GM04504 (cell line): ENCODE results near the gene CLIP1.
"Not testable (repeated sequence)": the region's sequence is repeated elsewhere in the genome, so short reads cannot be mapped to it uniquely, and the experiment has no call there.

ENCODE experiments used
- DNase-seq: peaks from one replicate; pipeline ENCODE4 v3.0.0-alpha.2; 2012; ENCODE audit warnings: low read depth

Gene CLIP1

GRCh38 chr12:122310626-122311333 is 111.7 kb downstream of the CLIP1 start:
- no peak for DNase-seq

GRCh38 chr12:122309564-122310121 is 112.8 kb downstream of the CLIP1 start:
- DNase-seq: no peak

GRCh38 chr12:122308811-122309210 is 113.7 kb downstream of the CLIP1 start:
- DNase-seq: no peak

- DNase-seq: no peak
Measured at GRCh38 chr12:122306407-122306806, 116.1 kb downstream of the CLIP1 start.

- DNase-seq: no peak
Measured at GRCh38 chr12:122304924-122305323, 117.5 kb downstream of the CLIP1 start.

- DNase-seq: no peak
Measured at GRCh38 chr12:122303068-122303467, 119.4 kb downstream of the CLIP1 start.

- no peak for DNase-seq
Measured at GRCh38 chr12:122298071-122298748, 124.3 kb downstream of the CLIP1 start.

GRCh38 chr12:122297494-122297893 is 125.0 kb downstream of the CLIP1 start:
- DNase-seq: no peak

- DNase-seq: no peak
Measured at GRCh38 chr12:122295877-122296276, 126.6 kb downstream of the CLIP1 start.

- no peak for DNase-seq
Measured at GRCh38 chr12:122293081-122293480, 129.4 kb downstream of the CLIP1 start.

GRCh38 chr12:122291431-122291830 is 131.0 kb downstream of the CLIP1 start:
- DNase-seq: no peak

- DNase-seq: no peak
Measured at GRCh38 chr12:122283680-122284079, 138.8 kb downstream of the CLIP1 start.

GRCh38 chr12:122282061-122282460 is 140.4 kb downstream of the CLIP1 start:
- peak; percentile 17 for DNase-seq

GRCh38 chr12:122276242-122276641 is 146.2 kb downstream of the CLIP1 start:
- no peak for DNase-seq

GRCh38 chr12:122275459-122275858 is 147.0 kb downstream of the CLIP1 start:
- no peak for DNase-seq

- peak; percentile 96 for DNase-seq
Measured at GRCh38 chr12:122266230-122266901, 156.1 kb downstream of the CLIP1 start, which contains the start of gene VPS33A. TSS of gene VPS33A (minus strand) at chr12:122266494. CDS start at chr12:122266408, 86 bp downstream.

GRCh38 chr12:122265886-122266229 is 156.6 kb downstream of the CLIP1 start:
- no peak for DNase-seq

GRCh38 chr12:122265476-122265875 is 157.0 kb downstream of the CLIP1 start:
- DNase-seq: no peak

GRCh38 chr12:122260735-122261134 is 161.7 kb downstream of the CLIP1 start:
- DNase-seq: not testable (repeated sequence)

- not testable (repeated sequence) for DNase-seq
Measured at GRCh38 chr12:122258939-122259338, 163.5 kb downstream of the CLIP1 start.

GRCh38 chr12:122258462-122258861 is 164.0 kb downstream of the CLIP1 start:
- not testable (repeated sequence) for DNase-seq

GRCh38 chr12:122250536-122250935 is 171.9 kb downstream of the CLIP1 start:
- no peak for DNase-seq

- DNase-seq: no peak
Measured at GRCh38 chr12:122250047-122250446, 172.4 kb downstream of the CLIP1 start.
